SK-N-SH treated with all-trans-retinoic acid at 6 μM for 48 hours (cell line): ENCODE measurements around the gene TMEM141.
"Not testable (repeated sequence)": the region's sequence is repeated elsewhere in the genome, so short reads cannot be mapped to it uniquely, and the experiment has no call there.

ENCODE experiments used
- ATAC-seq: fragments of 200-7000 bp; cut with Tn5 transposase; 3 replicates; pipeline ENCODE4 v1.9.1; 2020; ENCODE audit warnings: mild to moderate bottlenecking, moderate library complexity
- ARNTL ChIP-seq: fragments of 450-650 bp; formaldehyde crosslinking; IDR thresholded peaks from 2 replicates; pipeline ENCODE4 v1.5.0; 2020; ENCODE audit warnings: low read depth, mild to moderate bottlenecking, moderate library complexity, borderline replicate concordance
- BACH2 ChIP-seq: fragments of 250-450 bp; sonication (Bioruptor Pico); IDR thresholded peaks from 2 replicates; pipeline ENCODE4 v1.9.0; 2021; ENCODE audit warnings: mild to moderate bottlenecking, borderline replicate concordance
- ESRRG ChIP-seq: fragments of 250-450 bp; sonication (Bioruptor Pico); IDR thresholded peaks from 2 replicates; pipeline ENCODE4 v1.6.1; 2021; ENCODE audit warnings: mild to moderate bottlenecking
- GLIS3 ChIP-seq: fragments of 250-450 bp; sonication (Bioruptor Pico); IDR thresholded peaks from 2 replicates; pipeline ENCODE4 v1.5.0; 2020; ENCODE audit warnings: mild to moderate bottlenecking, moderate library complexity
- ISL1 ChIP-seq: fragments of 250-450 bp; sonication (Bioruptor Pico); IDR thresholded peaks from 2 replicates; pipeline ENCODE4 v2.1.2; 2022; ENCODE audit warnings: mild to moderate bottlenecking, moderate library complexity
- OSR1 ChIP-seq: fragments of 250-450 bp; sonication (Bioruptor Pico); IDR thresholded peaks from 2 replicates; pipeline ENCODE4 v1.8.0; 2022; ENCODE audit warnings: moderate library complexity, mild to moderate bottlenecking, inconsistent platforms
- PPARA ChIP-seq: fragments of 250-450 bp; sonication (Bioruptor Pico); IDR thresholded peaks from 2 replicates; pipeline ENCODE4 v1.5.0; 2020; ENCODE audit warnings: mild to moderate bottlenecking, borderline replicate concordance
- RARB ChIP-seq: fragments of 250-450 bp; sonication (Bioruptor Pico); IDR thresholded peaks from 2 replicates; pipeline ENCODE4 v1.8.0; 2021; ENCODE audit warnings: mild to moderate bottlenecking, moderate library complexity
- SNAI2 ChIP-seq: fragments of 250-450 bp; sonication (Bioruptor Pico); IDR thresholded peaks from 2 replicates; pipeline ENCODE4 v1.5.0; 2020; ENCODE audit warnings: mild to moderate bottlenecking, moderate library complexity
- TCF4 ChIP-seq: fragments of 250-450 bp; sonication (Bioruptor Pico); IDR thresholded peaks from 2 replicates; pipeline ENCODE4 v1.8.0; 2021; ENCODE audit warnings: mild to moderate bottlenecking, moderate library complexity, borderline replicate concordance
- TOX ChIP-seq: fragments of 250-450 bp; sonication (Bioruptor Pico); IDR thresholded peaks from 2 replicates; pipeline ENCODE4 v1.8.0; 2021; ENCODE audit warnings: mild to moderate bottlenecking, moderate library complexity, borderline replicate concordance
- ZC3H10 ChIP-seq: fragments of 250-450 bp; sonication (Bioruptor Pico); IDR thresholded peaks from 2 replicates; pipeline ENCODE4 v1.5.1; 2021; ENCODE audit warnings: mild to moderate bottlenecking, moderate library complexity
- ZFP3 ChIP-seq: fragments of 250-450 bp; sonication (Bioruptor Pico); IDR thresholded peaks from 2 replicates; pipeline ENCODE4 v1.5.0; 2020; ENCODE audit warnings: mild to moderate bottlenecking, moderate library complexity
- ZFP30 ChIP-seq: fragments of 450-650 bp; formaldehyde crosslinking; IDR thresholded peaks from 2 replicates; pipeline ENCODE4 v1.5.0; 2022; ENCODE audit warnings: mild to moderate bottlenecking, moderate library complexity
- ZNF565 ChIP-seq: fragments of 450-650 bp; formaldehyde crosslinking; conservative IDR thresholded peaks from 2 replicates; pipeline ENCODE4 v1.5.0; 2020; ENCODE audit warnings: low read depth, mild to moderate bottlenecking, moderate library complexity
- ZNF70 ChIP-seq: fragments of 450-650 bp; formaldehyde crosslinking; IDR thresholded peaks from 2 replicates; pipeline ENCODE4 v1.5.0; 2020; ENCODE audit warnings: mild to moderate bottlenecking, moderate library complexity
- ZNF8 ChIP-seq: fragments of 450-650 bp; formaldehyde crosslinking; IDR thresholded peaks from 2 replicates; pipeline ENCODE4 v1.5.0; 2020; ENCODE audit warnings: mild to moderate bottlenecking, moderate library complexity
- TF ChIP-seq, protein P1 (sequence below): fragments of 250-450 bp; sonication (Bioruptor Pico); IDR thresholded peaks from 2 replicates; pipeline ENCODE4 v1.5.1; 2021; ENCODE audit warnings: mild to moderate bottlenecking, moderate library complexity
- TF ChIP-seq, protein P2 (sequence below): fragments of 250-450 bp; sonication (Bioruptor Pico); IDR thresholded peaks from 2 replicates; pipeline ENCODE4 v1.5.0; 2020; ENCODE audit warnings: mild to moderate bottlenecking, moderate library complexity
- TF ChIP-seq, protein P3 (sequence below): fragments of 250-450 bp; sonication (Bioruptor Pico); IDR thresholded peaks from 2 replicates; pipeline ENCODE4 v1.8.0; 2020; ENCODE audit warnings: mild to moderate bottlenecking, moderate library complexity, borderline replicate concordance
- TF ChIP-seq, protein P4 (sequence below): fragments of 250-450 bp; sonication (Bioruptor Pico); IDR thresholded peaks from 2 replicates; pipeline ENCODE4 v1.8.0; 2021; ENCODE audit warnings: low read depth, mild to moderate bottlenecking, moderate library complexity, borderline replicate concordance

Gene TMEM141

DNA sequence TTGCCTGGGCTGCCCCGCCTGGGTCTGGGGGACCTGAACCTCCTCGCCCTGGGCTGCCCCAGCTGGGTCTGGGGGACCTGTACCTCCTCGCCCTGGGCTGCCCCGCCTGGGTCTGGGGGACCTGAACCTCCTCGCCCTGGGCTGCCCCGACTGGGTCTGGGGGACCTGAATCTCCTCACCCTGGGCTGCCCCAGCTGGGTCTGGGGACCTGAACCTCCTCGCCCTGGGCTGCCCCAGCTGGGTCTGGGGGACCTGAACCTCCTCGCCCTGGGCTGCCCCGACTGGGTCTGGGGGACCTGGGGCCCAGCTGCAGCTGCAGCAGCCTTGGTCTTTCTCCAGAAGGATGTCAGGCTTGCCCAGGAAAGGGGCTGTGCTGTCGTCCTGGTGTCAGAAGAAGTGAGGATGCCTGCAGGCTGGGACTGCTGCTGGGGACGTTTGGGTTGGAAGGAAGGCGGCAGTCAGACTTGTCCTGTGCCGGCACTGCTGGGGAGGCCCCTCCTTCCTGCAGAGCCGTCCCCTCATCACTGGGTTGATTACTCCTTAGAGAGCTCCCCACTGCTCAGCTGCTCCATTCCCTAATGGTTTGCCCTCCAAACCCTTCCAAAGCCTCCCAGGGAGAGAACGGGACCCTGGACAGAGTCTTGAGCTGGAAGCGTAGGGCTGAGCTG, 42.4 kb downstream of the TMEM141 start:
- ATAC-seq, result not testable (repeated sequence)

DNA sequence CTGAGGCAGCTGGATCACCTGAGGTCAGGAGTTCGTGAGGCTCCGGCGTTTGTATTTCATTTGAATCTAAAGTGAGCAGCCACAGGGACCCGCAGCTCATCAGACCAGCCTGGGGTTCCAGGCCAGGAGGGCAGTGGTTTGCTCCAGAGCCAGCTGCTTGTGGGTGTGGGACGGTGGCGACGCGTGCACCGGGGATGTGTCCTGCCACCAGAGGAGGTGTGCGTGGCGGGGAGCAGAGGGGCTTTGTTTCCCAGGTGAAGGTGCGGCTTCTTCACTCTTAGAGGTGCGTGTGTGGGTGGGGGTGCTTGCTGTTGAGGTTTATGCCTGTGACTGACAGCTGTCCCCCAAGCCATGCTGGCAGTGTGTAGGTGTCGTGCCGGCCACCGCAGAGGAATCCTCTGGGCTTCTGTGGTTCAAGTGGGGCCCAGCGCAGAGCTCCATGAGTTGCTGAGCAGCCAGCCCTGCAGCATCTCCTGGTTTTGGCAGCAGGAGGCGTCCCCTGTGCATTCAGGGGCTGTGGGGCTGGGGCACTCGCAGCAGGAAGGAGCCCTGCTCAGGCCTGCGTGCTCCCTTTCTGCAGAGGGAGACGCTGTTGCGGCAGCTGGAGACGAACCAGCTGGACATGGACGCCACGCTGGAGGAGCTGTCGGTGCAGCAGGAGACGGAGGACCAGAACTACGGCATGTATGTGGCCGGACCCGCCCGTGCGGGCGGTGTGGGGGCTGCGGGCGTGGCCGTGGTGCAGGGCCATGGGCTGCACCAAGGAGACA, 44.2 kb downstream of the TMEM141 start:
- no peak for TF ChIP-seq ZNF8 (CRISPR knock-in tag)
- TF ChIP-seq, protein P1, sequence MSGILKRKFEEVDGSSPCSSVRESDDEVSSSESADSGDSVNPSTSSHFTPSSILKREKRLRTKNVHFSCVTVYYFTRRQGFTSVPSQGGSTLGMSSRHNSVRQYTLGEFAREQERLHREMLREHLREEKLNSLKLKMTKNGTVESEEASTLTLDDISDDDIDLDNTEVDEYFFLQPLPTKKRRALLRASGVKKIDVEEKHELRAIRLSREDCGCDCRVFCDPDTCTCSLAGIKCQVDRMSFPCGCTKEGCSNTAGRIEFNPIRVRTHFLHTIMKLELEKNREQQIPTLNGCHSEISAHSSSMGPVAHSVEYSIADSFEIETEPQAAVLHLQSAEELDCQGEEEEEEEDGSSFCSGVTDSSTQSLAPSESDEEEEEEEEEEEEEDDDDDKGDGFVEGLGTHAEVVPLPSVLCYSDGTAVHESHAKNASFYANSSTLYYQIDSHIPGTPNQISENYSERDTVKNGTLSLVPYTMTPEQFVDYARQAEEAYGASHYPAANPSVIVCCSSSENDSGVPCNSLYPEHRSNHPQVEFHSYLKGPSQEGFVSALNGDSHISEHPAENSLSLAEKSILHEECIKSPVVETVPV (CRISPR knock-in tag), result no peak
- no peak for TF ChIP-seq ZNF70 (CRISPR knock-in tag)
- TF ChIP-seq TCF4, result no peak
- no peak for TF ChIP-seq PPARA
- no peak for TF ChIP-seq TOX (CRISPR knock-in tag)
- TF ChIP-seq ESRRG (CRISPR knock-in tag), result no peak
- TF ChIP-seq, protein P2, sequence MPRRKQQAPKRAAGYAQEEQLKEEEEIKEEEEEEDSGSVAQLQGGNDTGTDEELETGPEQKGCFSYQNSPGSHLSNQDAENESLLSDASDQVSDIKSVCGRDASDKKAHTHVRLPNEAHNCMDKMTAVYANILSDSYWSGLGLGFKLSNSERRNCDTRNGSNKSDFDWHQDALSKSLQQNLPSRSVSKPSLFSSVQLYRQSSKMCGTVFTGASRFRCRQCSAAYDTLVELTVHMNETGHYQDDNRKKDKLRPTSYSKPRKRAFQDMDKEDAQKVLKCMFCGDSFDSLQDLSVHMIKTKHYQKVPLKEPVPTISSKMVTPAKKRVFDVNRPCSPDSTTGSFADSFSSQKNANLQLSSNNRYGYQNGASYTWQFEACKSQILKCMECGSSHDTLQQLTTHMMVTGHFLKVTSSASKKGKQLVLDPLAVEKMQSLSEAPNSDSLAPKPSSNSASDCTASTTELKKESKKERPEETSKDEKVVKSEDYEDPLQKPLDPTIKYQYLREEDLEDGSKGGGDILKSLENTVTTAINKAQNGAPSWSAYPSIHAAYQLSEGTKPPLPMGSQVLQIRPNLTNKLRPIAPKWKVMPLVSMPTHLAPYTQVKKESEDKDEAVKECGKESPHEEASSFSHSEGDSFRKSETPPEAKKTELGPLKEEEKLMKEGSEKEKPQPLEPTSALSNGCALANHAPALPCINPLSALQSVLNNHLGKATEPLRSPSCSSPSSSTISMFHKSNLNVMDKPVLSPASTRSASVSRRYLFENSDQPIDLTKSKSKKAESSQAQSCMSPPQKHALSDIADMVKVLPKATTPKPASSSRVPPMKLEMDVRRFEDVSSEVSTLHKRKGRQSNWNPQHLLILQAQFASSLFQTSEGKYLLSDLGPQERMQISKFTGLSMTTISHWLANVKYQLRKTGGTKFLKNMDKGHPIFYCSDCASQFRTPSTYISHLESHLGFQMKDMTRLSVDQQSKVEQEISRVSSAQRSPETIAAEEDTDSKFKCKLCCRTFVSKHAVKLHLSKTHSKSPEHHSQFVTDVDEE (CRISPR knock-in tag), result no peak
- TF ChIP-seq ISL1 (CRISPR knock-in tag), result no peak
- TF ChIP-seq ZC3H10 (CRISPR knock-in tag), result no peak
- no peak for TF ChIP-seq ZNF565 (CRISPR knock-in tag)
- TF ChIP-seq BACH2 (CRISPR knock-in tag), result no peak
- TF ChIP-seq ZFP30 (CRISPR knock-in tag), result no peak
- TF ChIP-seq RARB, result no peak
- TF ChIP-seq, protein P3, sequence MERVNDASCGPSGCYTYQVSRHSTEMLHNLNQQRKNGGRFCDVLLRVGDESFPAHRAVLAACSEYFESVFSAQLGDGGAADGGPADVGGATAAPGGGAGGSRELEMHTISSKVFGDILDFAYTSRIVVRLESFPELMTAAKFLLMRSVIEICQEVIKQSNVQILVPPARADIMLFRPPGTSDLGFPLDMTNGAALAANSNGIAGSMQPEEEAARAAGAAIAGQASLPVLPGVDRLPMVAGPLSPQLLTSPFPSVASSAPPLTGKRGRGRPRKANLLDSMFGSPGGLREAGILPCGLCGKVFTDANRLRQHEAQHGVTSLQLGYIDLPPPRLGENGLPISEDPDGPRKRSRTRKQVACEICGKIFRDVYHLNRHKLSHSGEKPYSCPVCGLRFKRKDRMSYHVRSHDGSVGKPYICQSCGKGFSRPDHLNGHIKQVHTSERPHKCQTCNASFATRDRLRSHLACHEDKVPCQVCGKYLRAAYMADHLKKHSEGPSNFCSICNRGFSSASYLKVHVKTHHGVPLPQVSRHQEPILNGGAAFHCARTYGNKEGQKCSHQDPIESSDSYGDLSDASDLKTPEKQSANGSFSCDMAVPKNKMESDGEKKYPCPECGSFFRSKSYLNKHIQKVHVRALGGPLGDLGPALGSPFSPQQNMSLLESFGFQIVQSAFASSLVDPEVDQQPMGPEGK (CRISPR knock-in tag), result no peak
- TF ChIP-seq SNAI2 (CRISPR knock-in tag), result no peak
- no peak for TF ChIP-seq OSR1
- no peak for TF ChIP-seq GLIS3 (CRISPR knock-in tag)
- TF ChIP-seq ZFP3 (CRISPR knock-in tag), result no peak
- no peak for TF ChIP-seq ARNTL
- no peak for ATAC-seq

DNA sequence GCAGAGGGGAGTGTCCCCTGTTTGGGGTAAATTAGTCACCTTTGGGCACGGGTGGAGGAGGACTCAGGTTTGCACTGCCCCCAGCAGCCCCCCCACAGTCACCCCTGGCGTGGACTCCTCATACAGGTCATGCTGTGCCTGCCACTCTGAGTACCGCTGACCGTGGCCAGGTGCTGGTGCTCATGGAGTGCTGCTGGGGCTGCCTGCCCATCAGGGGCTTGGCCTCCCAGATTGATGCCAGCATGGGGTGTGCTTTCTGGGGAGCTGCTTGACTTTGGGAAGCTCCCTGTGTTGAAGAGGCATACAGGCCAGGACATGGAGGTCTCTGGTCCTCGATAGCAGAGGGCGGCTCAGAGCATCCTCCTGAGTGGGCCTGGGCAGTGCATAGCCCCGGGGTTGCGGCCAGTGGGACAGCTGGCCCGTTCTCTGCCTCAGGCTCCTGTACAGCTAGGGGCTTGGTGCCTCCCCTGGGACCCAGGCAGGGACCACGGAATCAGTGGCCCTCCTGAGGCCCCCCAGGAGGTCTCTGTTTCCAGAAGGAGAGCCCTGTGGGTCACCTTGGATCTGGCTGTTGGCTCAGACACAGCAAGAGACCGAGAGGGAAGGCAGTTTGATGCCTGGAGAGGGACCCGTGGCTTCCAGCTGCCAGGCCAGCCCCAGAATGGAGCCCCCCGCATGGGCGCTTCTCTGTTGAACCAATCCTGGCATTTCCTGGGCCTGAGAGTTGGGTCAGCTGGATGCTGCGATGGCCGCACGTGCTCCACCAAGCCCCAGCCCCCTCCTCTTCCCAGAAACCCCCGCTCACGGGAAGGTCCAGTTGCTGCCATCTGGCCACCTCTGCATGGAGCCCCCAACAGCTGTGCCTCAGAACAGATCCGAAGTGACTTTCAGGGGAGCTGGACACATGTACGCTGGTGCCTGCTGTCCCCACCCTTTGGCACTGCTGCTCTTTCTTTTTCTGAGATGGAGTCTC, 45.1 kb downstream of the TMEM141 start:
- ATAC-seq, result no peak
- TF ChIP-seq, protein P1 (CRISPR knock-in tag), result no peak
- no peak for TF ChIP-seq ZNF70 (CRISPR knock-in tag)
- TF ChIP-seq, protein P2 (CRISPR knock-in tag), result no peak
- no peak for TF ChIP-seq ZNF8 (CRISPR knock-in tag)
- no peak for TF ChIP-seq TCF4
- TF ChIP-seq ZFP3 (CRISPR knock-in tag), result no peak
- no peak for TF ChIP-seq BACH2 (CRISPR knock-in tag)
- TF ChIP-seq, protein P4, sequence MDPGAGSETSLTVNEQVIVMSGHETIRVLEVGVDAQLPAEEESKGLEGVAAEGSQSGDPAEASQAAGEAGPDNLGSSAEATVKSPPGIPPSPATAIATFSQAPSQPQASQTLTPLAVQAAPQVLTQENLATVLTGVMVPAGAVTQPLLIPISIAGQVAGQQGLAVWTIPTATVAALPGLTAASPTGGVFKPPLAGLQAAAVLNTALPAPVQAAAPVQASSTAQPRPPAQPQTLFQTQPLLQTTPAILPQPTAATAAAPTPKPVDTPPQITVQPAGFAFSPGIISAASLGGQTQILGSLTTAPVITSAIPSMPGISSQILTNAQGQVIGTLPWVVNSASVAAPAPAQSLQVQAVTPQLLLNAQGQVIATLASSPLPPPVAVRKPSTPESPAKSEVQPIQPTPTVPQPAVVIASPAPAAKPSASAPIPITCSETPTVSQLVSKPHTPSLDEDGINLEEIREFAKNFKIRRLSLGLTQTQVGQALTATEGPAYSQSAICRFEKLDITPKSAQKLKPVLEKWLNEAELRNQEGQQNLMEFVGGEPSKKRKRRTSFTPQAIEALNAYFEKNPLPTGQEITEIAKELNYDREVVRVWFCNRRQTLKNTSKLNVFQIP (CRISPR knock-in tag), result no peak
- TF ChIP-seq TOX (CRISPR knock-in tag), result no peak
- TF ChIP-seq PPARA, result no peak
- no peak for TF ChIP-seq ZNF565 (CRISPR knock-in tag)
- no peak for TF ChIP-seq SNAI2 (CRISPR knock-in tag)
